Calu3 (cell line): ENCODE data around the gene FCHSD2. TPM values are rescaled to one million over a fixed set of nuclear protein-coding genes. Genes with fewer than 3 reads are reported as not detected.

Source experiments
- BruUV-seq: library from RNA; stranded (reverse); fragments of 400-500 nt; replicated peaks from 2 replicates; lab custom pipeline; 2021; lab: Mats Ljungman, UMichigan
- CTCF ChIA-PET: fragments of 300-600 bp; sonication (Branson Sonifier 250); formaldehyde crosslinking; loops from one replicate; lab custom pipeline; 2022; ENCODE audit warnings: antibody characterized with exemption; lab: Charles Lee
- DNase-seq: peaks from one replicate; pipeline ENCODE4 v3.0.0; 2022
- H3K27ac Mint-ChIP-seq: one replicate; pipeline ENCODE4 v1.8.0; 2022; ENCODE audit warnings: mixed read lengths; ENCODE audit not compliant: unreplicated experiment
- H3K27me3 Mint-ChIP-seq: one replicate; pipeline ENCODE4 v1.8.0; 2022; ENCODE audit warnings: mixed read lengths; ENCODE audit not compliant: unreplicated experiment
- H3K36me3 Mint-ChIP-seq: one replicate; pipeline ENCODE4 v1.8.0; 2022; ENCODE audit warnings: mild to moderate bottlenecking, moderate library complexity, mixed read lengths; ENCODE audit not compliant: insufficient read depth, unreplicated experiment
- H3K4me1 Mint-ChIP-seq: one replicate; pipeline ENCODE4 v1.8.0; 2022; ENCODE audit warnings: mild to moderate bottlenecking, low read depth, mixed read lengths; ENCODE audit not compliant: unreplicated experiment
- H3K4me3 Mint-ChIP-seq: one replicate; pipeline ENCODE4 v1.8.0; 2022; ENCODE audit warnings: mild to moderate bottlenecking, low read depth, moderate library complexity, mixed read lengths; ENCODE audit not compliant: unreplicated experiment
- H3K9me3 Mint-ChIP-seq: one replicate; pipeline ENCODE4 v1.8.0; 2022; ENCODE audit warnings: low read depth, mixed read lengths; ENCODE audit not compliant: unreplicated experiment
- CTCF ChIP-seq: fragments of 200-600 bp; IDR thresholded peaks from one replicate; pipeline ENCODE4 v1.8.0; 2022; ENCODE audit warnings: antibody characterized with exemption; ENCODE audit not compliant: unreplicated experiment
- intact Hi-C: fragments of 100-400 bp; cut with micrococcal nuclease; formaldehyde crosslinking; loops from one replicate; pipeline ENCODE4 v1.10.0; 2022; ENCODE audit not compliant: unreplicated experiment
- total RNA-seq: library from RNA; stranded (reverse); gene quantifications from 2 replicates; pipeline ENCODE4 v1.2.3, GENCODE V29; 2022

FCHSD2 gene
- total RNA-seq, 1 experiment from 2014 or later: 16.2 TPM

- DNase-seq: no peak
- Mint-ChIP-seq H3K36me3 (peaks cover under 1% of the 10 kb centered on the region), H3K27me3 (no peaks in the 10 kb centered on the region), H3K9me3 (no peaks in the 10 kb centered on the region), H3K4me3 (no peak overlapping the region), H3K27ac (no peak overlapping the region), H3K4me1 (peaks cover 8% of the 10 kb centered on the region)
- TF ChIP-seq CTCF: no peak
- CTCF ChIA-PET: no interaction called here
- intact Hi-C loops: no loop called here
- no TSS peak for BruUV-seq
Measured at GRCh38 chr11:73059915-73060314, 82.2 kb downstream of the FCHSD2 start.

GRCh38 chr11:73058989-73059674, 83.0 kb downstream of the FCHSD2 start:
- CTCF ChIA-PET: no interaction called here
- H3K4me3 Mint-ChIP-seq: no peak overlapping the region
- BruUV-seq: no TSS peak

GRCh38 chr11:73055655-73056354, 86.3 kb downstream of the FCHSD2 start:
- Mint-ChIP-seq H3K9me3 (no peaks in the 10 kb centered on the region), H3K36me3 (peaks cover 5% of the 10 kb centered on the region), H3K27me3 (no peaks in the 10 kb centered on the region), H3K4me1 (peaks cover 8% of the 10 kb centered on the region), H3K27ac (no peak overlapping the region), H3K4me3 (no peak overlapping the region)
- CTCF ChIA-PET: no interaction called here
- no peak for DNase-seq
- BruUV-seq: no TSS peak
- intact Hi-C loops: no loop called here
- no peak for TF ChIP-seq CTCF

More at GRCh38 chr11:73058989-73059674, 83.0 kb downstream of the FCHSD2 start:
- H3K27me3 Mint-ChIP-seq: no peaks in the 10 kb centered on the region
- H3K36me3 Mint-ChIP-seq: peaks cover 5% of the 10 kb centered on the region
- no peak overlapping the region for H3K27ac Mint-ChIP-seq
- intact Hi-C loops: no loop called here
- DNase-seq: no peak
- no peak for TF ChIP-seq CTCF
- no peaks in the 10 kb centered on the region for H3K9me3 Mint-ChIP-seq
- peaks cover 8% of the 10 kb centered on the region for H3K4me1 Mint-ChIP-seq

GRCh38 chr11:73055002-73055401, 87.1 kb downstream of the FCHSD2 start:
- no peak overlapping the region for H3K27ac Mint-ChIP-seq

More at GRCh38 chr11:73055002-73055401, 87.1 kb downstream of the FCHSD2 start:
- intact Hi-C loops: no loop called here
- Mint-ChIP-seq H3K9me3 (no peaks in the 10 kb centered on the region), H3K27me3 (no peaks in the 10 kb centered on the region), H3K4me3 (no peak overlapping the region), H3K36me3 (peaks cover 5% of the 10 kb centered on the region), H3K4me1 (peaks cover 8% of the 10 kb centered on the region)
- TF ChIP-seq CTCF: no peak
- DNase-seq: no peak
- CTCF ChIA-PET: no interaction called here
- BruUV-seq: no TSS peak
